HG03159 (cell line): ENCODE measurements around the gene DDI1.

Source experiments
- ATAC-seq: cut with Tn5 transposase; IDR thresholded peaks from one replicate; pipeline ENCODE4 v1.9.1; 2021; ENCODE audit warnings: mild to moderate bottlenecking, moderate library complexity; ENCODE audit not compliant: unreplicated experiment

The DDI1 gene

GRCh38 chr11:104036588-104036987 lies at the start of gene DDI1:
DDI1 (plus strand) TSS chr11:104036640; CDS start chr11:104036823, 183 bp downstream.
- no peak for ATAC-seq

GRCh38 chr11:103987629-103988594 lies 48.5 kb upstream of the DDI1 start:
- no peak for ATAC-seq

- ATAC-seq: no peak
Measured at GRCh38 chr11:103988595-103988969, 47.9 kb upstream of the DDI1 start.

- ATAC-seq: no peak
Measured at GRCh38 chr11:103993507-103993906, 42.9 kb upstream of the DDI1 start.

- no peak for ATAC-seq
Measured at GRCh38 chr11:103994094-103994493, 42.3 kb upstream of the DDI1 start.

DNA sequence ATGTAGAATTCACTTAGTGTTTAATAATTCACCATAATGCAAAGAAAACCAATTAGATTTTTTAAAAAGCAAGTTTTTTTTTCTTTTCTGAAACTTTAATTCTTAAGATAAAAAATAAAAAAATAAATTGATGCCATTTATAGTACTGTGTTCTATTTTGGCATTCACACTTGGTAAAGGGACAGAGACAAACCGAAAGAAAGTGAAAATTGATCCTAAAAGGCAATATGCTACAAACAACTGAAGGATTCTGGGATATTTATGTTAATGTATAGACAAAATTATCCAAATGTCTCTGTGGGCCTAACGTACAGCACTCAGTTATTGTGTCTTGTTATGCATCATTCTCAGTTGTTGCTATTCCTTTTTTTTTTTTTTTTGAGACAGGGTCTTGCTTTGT lies 41.9 kb upstream of the DDI1 start:
- no peak for ATAC-seq

GRCh38 chr11:103995896-103996295 lies 40.5 kb upstream of the DDI1 start:
- no peak for ATAC-seq

DNA sequence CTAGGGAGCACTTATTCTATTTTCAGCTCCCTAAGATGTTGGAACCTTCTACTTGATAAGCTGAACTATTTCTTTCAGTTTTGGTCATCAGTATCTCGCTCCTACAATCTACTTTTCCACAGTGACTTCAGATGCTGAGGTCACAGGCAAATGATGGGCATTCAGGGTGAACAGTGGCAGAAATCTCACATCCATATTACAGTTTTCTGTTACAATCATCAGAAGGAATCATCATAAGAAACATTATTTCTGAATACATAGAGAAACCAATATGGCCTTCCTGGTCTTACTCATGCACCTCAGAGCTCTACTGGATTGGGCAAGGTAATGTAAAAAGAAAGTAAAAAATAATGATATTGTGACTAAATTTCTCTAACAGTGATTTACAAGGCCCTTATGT lies 39.4 kb upstream of the DDI1 start:
- ATAC-seq: peak; percentile 79

DNA sequence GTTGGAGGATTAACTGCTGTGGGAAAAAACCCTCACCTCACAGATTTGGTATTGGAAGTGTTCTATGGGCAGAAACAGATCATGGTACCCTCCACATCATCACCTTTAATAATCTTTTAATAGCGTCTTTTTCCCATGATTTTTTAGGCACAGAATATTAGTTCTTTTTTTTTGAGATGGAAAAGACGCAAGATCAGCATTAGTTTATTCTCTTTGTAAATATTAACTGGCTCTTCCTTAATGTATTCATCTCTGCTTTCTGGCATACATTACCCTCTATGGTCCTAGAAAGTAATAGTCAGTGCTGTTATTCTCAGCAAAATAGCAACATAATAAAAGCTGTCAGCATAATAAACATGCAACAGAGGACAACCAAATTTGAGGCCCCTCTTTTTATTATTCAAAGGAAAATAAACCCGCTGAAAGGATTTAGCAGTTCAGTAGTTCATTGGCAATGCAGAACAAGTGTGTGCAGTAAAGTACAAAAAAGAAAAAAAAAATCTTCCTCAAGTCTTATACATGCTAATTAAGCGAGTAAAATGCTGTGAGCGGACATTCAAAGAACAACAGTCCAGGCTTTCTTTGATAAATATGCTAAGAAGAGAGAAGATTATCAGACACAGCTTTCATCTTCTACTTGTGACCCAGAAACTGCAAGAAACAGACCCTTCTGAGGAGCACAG lies 37.5 kb upstream of the DDI1 start:
- no peak for ATAC-seq

DNA sequence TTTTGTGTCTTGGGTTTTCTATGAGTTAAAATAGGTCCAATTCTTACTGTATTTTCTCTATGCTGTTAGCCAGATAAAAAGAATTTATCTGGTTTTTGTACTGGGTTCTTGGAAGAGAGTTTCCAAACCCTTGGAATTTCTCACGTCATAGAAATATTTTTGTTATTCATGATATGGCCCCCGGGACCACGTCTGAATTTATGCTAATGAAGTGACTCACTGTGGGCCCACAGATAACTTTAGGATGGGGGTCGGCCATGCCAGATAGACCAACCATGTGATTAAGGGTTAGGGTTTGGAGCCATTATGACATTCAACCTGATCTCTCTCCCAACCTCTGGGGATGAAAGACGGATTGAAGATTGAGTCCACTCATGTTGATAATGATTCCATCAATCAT lies 35.6 kb upstream of the DDI1 start:
- ATAC-seq: no peak

- no peak for ATAC-seq
Measured at GRCh38 chr11:104001561-104002056, 34.8 kb upstream of the DDI1 start.

DNA sequence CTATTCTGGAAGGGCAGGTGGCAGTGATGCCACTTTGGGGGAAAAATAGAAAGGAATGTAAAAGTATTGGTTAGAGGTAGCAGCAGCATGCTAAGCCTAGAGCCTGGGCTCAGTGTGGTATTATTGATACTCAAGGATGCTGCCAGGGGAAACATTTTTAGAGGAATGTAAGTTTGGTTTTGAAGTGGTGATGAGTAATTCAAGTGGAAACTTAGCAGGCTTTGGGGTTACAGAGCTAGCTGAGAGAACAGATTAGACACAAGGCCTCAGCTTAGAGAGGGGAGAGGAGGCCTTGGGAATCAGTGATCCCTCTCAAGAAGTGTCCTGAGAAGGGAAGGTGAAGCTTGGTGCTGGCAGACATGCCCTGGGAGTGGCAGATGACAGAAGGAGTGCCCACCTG lies 32.9 kb upstream of the DDI1 start:
- ATAC-seq: no peak

DNA sequence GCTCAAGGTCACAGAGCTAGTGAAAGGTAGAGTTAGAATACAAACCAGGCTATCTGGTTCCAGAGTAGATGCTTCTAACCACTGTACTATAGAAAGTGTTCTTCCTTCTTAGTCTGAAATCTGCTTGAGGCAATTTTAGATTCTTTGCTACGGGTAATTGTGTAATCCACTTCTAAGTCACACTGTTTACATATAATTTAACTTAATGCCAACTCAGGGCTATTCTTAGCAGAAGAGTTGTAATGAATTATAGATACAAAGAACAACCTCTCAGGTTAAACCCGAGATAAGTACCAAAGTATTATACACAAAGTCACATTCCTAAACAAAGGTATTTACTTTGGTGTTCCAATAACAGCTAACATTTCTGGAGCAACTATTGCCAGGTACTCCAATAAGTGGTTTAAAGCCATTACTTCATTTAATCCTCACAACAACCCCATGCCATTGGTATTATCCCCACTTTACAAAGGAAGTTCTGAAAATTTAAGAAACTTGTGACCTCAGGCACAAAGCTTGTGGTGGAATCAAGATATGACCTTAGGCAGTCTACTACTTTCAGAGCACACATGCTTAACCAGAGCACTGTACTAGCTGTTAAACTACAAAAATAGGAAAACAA lies 31.1 kb upstream of the DDI1 start:
- no peak for ATAC-seq

DNA sequence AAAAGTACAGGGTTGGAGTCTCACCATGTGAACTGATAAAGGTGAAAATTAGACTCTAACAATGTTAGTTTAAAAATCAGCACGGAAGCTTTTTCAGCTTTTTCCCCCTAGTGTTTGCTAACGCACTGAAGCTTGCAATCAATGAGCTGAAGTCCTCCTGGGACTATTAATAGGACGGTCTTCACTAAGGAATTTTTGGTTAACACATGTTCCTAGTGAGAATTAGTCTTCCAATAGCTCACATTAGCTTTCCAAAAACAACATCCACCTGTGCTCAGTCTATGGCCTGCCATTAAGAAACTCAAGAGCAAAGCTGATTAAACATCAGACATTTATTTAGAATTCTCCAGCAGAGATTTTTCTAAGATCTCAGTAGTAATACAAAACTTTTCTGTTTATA lies 26.7 kb upstream of the DDI1 start:
- ATAC-seq: no peak

- ATAC-seq: no peak
Measured at GRCh38 chr11:104011044-104011443, 25.4 kb upstream of the DDI1 start.

- ATAC-seq: peak; percentile 93
Measured at GRCh38 chr11:104015649-104016415, 20.6 kb upstream of the DDI1 start.

DNA sequence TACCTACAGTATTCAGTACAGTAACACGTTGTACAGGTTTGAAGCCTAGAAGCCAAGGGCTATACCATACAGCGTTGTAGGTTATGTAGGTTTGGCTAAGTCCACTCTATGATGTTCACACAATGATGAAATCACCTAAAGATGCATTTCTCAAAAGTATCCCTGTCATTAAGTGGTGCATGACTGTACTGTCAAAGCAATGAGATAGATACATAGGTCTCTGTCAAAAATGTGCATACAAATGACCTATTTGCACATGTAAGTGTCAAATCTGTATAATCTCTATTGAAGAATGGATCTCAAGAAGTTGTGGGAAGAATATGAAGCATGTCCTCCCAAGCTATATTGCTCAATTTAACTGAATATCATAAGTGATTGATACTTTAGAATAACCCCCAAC lies 11.9 kb upstream of the DDI1 start:
- ATAC-seq: no peak

DNA sequence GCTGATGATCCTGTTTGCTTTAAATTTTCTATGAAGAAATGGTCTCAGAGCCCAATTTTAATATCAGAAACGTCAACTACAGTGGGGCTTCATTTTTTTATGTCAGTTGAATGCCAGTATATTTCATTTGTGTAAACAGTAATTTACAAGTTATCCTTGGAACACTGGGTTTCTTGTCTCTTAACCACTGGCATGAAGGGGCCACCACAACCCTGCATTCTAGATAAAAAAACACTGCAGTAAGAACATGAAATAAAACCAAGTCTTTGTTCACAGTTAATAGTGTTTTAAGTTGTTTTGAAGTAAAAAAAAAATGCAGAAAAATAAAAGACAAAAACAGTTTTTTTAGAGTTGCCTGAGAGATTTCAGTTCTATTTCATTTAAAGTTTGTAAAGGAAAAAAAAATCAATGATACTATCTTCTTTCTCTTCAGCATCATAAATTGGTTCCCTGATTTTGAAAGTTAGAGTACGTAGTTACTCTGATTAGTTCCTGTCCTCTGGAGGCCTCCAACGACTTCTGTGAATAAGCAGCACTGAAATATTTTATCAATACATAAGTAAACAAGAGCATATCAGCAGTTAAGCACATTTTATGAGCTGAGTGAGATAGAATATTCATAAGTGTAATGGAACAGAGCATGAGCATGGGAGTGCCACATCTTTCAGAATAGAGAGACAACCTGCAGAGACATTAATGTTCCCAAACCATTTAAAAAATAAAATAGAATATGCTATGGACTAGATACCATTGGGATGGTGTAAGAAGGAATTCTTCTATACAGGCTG lies 7.8 kb upstream of the DDI1 start:
- ATAC-seq: no peak

DNA sequence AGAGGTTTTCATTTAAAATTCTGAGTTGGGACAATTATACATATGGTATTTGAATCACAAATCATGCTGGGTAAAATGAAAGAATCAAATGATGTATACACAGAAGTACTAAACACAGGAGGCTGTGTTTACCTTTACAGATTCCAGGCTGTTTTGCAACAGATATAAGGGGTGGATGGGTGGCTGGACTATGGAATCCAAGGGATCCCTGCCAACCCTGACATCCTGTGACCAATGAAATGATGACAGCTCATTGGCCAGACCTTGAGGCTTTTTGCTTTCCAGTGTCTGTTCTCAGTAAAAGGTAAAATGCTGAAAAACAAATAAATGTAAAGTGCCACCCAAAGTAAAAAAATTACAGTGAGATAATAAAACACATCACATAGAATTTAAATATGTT lies 3.3 kb upstream of the DDI1 start:
- ATAC-seq: no peak

GRCh38 chr11:104033561-104033960 lies 2.9 kb upstream of the DDI1 start:
- ATAC-seq: no peak
